ENCODE data around the gene NOS1. TPM values are rescaled to one million over a fixed set of nuclear protein-coding genes. Genes with fewer than 3 reads are reported as not detected.
"Not testable (repeated sequence)": the region's sequence is repeated elsewhere in the genome, so short reads cannot be mapped to it uniquely, and the experiment has no call there.

NOS1 gene
- total RNA-seq, 1 experiment from 2014 or later, result 0.02 TPM

GRCh38 chr12:117182866-117183265 lies 178.6 kb downstream of the NOS1 start:
- no peak for DNase-seq (ENCODE audit: extremely low read depth, low read depth)

- DNase-seq (ENCODE audit: extremely low read depth, low read depth), result not testable (repeated sequence)
Measured at GRCh38 chr12:117181468-117181843, 180.0 kb downstream of the NOS1 start.

GRCh38 chr12:117180758-117181467 lies 180.5 kb downstream of the NOS1 start:
- DNase-seq (ENCODE audit: extremely low read depth, low read depth), result no peak

- DNase-seq (ENCODE audit: extremely low read depth, low read depth), result no peak
Measured at GRCh38 chr12:117178745-117179144, 182.7 kb downstream of the NOS1 start.

GRCh38 chr12:117178301-117178700 lies 183.1 kb downstream of the NOS1 start:
- DNase-seq (ENCODE audit: extremely low read depth, low read depth), result no peak

- no peak for DNase-seq (ENCODE audit: extremely low read depth, low read depth)
Measured at GRCh38 chr12:117172168-117172567, 189.3 kb downstream of the NOS1 start.

GRCh38 chr12:117171499-117172162 lies 189.8 kb downstream of the NOS1 start:
- DNase-seq (ENCODE audit: extremely low read depth, low read depth), result no peak

GRCh38 chr12:117169548-117169947 lies 191.9 kb downstream of the NOS1 start:
- DNase-seq (ENCODE audit: extremely low read depth, low read depth), result no peak

GRCh38 chr12:117168976-117169375 lies 192.4 kb downstream of the NOS1 start:
- DNase-seq (ENCODE audit: extremely low read depth, low read depth), result no peak

GRCh38 chr12:117167769-117168168 lies 193.7 kb downstream of the NOS1 start:
- no peak for DNase-seq (ENCODE audit: extremely low read depth, low read depth)

GRCh38 chr12:117166107-117166506 lies 195.3 kb downstream of the NOS1 start:
- no peak for DNase-seq (ENCODE audit: extremely low read depth, low read depth)

GRCh38 chr12:117165342-117165741 lies 196.1 kb downstream of the NOS1 start:
- DNase-seq (ENCODE audit: extremely low read depth, low read depth), result no peak

- DNase-seq (ENCODE audit: extremely low read depth, low read depth), result no peak
Measured at GRCh38 chr12:117162633-117163032, 198.8 kb downstream of the NOS1 start.

GRCh38 chr12:117162167-117162539 lies 199.3 kb downstream of the NOS1 start:
- DNase-seq (ENCODE audit: extremely low read depth, low read depth), result no peak

GRCh38 chr12:117161460-117162166 lies 199.8 kb downstream of the NOS1 start:
- DNase-seq (ENCODE audit: extremely low read depth, low read depth), result no peak

GRCh38 chr12:117159674-117160073 lies 201.8 kb downstream of the NOS1 start:
- DNase-seq (ENCODE audit: extremely low read depth, low read depth), result no peak

- DNase-seq (ENCODE audit: extremely low read depth, low read depth), result no peak
Measured at GRCh38 chr12:117158911-117159553, 202.4 kb downstream of the NOS1 start.

Measured in NCI-H460 (cell line).